CD4-positive, alpha-beta memory T cell (primary cell): ENCODE data around the gene INTS4. TPM values are rescaled to one million over a fixed set of nuclear protein-coding genes. Genes with fewer than 3 reads are reported as not detected.

Source experiments
- CTCF ChIA-PET: fragments of 350-600 bp; sonication (Branson Sonifier 250); formaldehyde crosslinking; loops from one replicate; lab custom pipeline; 2021; ENCODE audit warnings: inconsistent platforms; ENCODE audit not compliant: partially characterized antibody; lab: Charles Lee
- POLR2A ChIA-PET: fragments of 350-600 bp; sonication (Branson Sonifier 250); formaldehyde crosslinking; loops from one replicate; lab custom pipeline; 2021; ENCODE audit not compliant: partially characterized antibody; lab: Charles Lee
- DNase-seq, 5 donors: peaks; one replicate each; pipeline versions ENCODE4 v3.0.0 to v3.0.0-alpha.2; 2020 to 2022; ENCODE audit warnings: mixed read lengths in 1 of 5
- H3K27ac ChIP-seq: one replicate; pipeline ENCODE4 v1.7.0; 2013; ENCODE audit warnings: low read depth, low read length
- H3K27me3 ChIP-seq: 2 replicates; pipeline ENCODE4 v1.7.0; 2013; ENCODE audit warnings: mild to moderate bottlenecking, low read length, moderate library complexity; ENCODE audit not compliant: insufficient read depth
- H3K36me3 ChIP-seq: 2 replicates; pipeline ENCODE4 v1.7.0; 2013; ENCODE audit warnings: mild to moderate bottlenecking, low read length, moderate library complexity; ENCODE audit not compliant: insufficient read depth
- H3K4me1 ChIP-seq: 2 replicates; pipeline ENCODE4 v1.7.0; 2013; ENCODE audit warnings: mild to moderate bottlenecking, low read length, moderate library complexity; ENCODE audit not compliant: insufficient read depth
- H3K4me3 ChIP-seq, 2 donors: one replicate each; pipeline ENCODE4 v1.7.0; 2013; ENCODE audit warnings: low read length in 2 of 2, mild to moderate bottlenecking in 1 of 2
- H3K9me3 ChIP-seq, 2 donors: one replicate each; pipeline ENCODE4 v1.7.0; 2013; ENCODE audit warnings: low read length in 2 of 2, control low read depth in 1 of 2; ENCODE audit not compliant: control insufficient read depth in 1 of 2
- H3K27ac Mint-ChIP-seq, 7 donors: one replicate each; pipeline ENCODE4 v1.8.0; 2020 to 2021; ENCODE audit warnings: mixed read lengths in 7 of 7, mild to moderate bottlenecking in 6 of 7, inconsistent platforms in 3 of 7, moderate library complexity in 3 of 7
- H3K27me3 Mint-ChIP-seq, 2 donors: one replicate each; pipeline ENCODE4 v1.8.0; 2020 to 2021; ENCODE audit warnings: mixed read lengths in 2 of 2
- H3K36me3 Mint-ChIP-seq, 2 donors: one replicate each; pipeline ENCODE4 v1.8.0; 2020 to 2021; ENCODE audit warnings: mixed read lengths in 2 of 2, inconsistent platforms in 1 of 2, mild to moderate bottlenecking in 1 of 2
- H3K4me1 Mint-ChIP-seq, 4 donors: one replicate each; pipeline ENCODE4 v1.8.0; 2020 to 2021; ENCODE audit warnings: mixed read lengths in 4 of 4, mild to moderate bottlenecking in 1 of 4
- H3K4me3 Mint-ChIP-seq, 8 donors: one replicate each; pipeline ENCODE4 v1.8.0; 2020 to 2021; ENCODE audit warnings: mixed read lengths in 8 of 8, mild to moderate bottlenecking in 7 of 8, moderate library complexity in 6 of 8, inconsistent platforms in 3 of 8
- H3K9me3 Mint-ChIP-seq, 8 donors: one replicate each; pipeline ENCODE4 v1.8.0; 2020 to 2021; ENCODE audit warnings: mixed read lengths in 8 of 8, mild to moderate bottlenecking in 5 of 8, inconsistent platforms in 3 of 8, moderate library complexity in 1 of 8
- intact Hi-C: fragments of 100-400 bp; cut with micrococcal nuclease; formaldehyde crosslinking; loops from one replicate; pipeline ENCODE4 v1.15.1; 2023
- polyA plus RNA-seq, 2 donors: library from polyadenylated mRNA; unstranded; fragments of 300-500 nt; fragmentation: Illumina TruSeq; gene quantifications; one replicate each; pipeline ENCODE4 v1.2.3, GENCODE V29; 2021
- total RNA-seq, 2 experiments: library from RNA; stranded (reverse); gene quantifications; one replicate each; pipeline ENCODE4 v1.2.3, GENCODE V29; 2021

Gene INTS4
- total and polyA plus RNA-seq, 4 experiments from 2014 or later = 37.2 to 85.0 (median 63.1) TPM

GRCh38 chr11:77828926-77829325, 165.5 kb downstream of the INTS4 start:
- H3K9me3 Mint-ChIP-seq = no peaks in the 10 kb centered on the region
- intact Hi-C loops = no loop called here
- DNase-seq = no peak
- Histone ChIP-seq H3K9me3 (no peaks in the 10 kb centered on the region), H3K4me3 (no peak overlapping the region), H3K27me3 (no peaks in the 10 kb centered on the region), H3K4me1 (no peaks in the 10 kb centered on the region), H3K36me3 (no peaks in the 10 kb centered on the region), H3K27ac (no peak overlapping the region)
- ChIA-PET CTCF (interaction anchor here (1.1 kb wide), 1 partner anchor 217 kb away, joined by 3 read pairs; no protein-coding TSS in a partner anchor), POLR2A (interaction anchor here (0.8 kb wide), 1 partner anchor 10 kb away, joined by 4 read pairs; no protein-coding TSS in a partner anchor)
- H3K36me3 Mint-ChIP-seq = peaks cover 0 to 4% of the 10 kb centered on the region in 2 donors
- no peaks in the 10 kb centered on the region for H3K27me3 Mint-ChIP-seq
- H3K4me3 Mint-ChIP-seq = no peak overlapping the region
- no peak overlapping the region for H3K27ac Mint-ChIP-seq
- H3K4me1 Mint-ChIP-seq = peaks cover 0 to 5% (median 2%) of the 10 kb centered on the region in 4 donors

Other genes starting within 250 kb of the INTS4 start
- 100 to 1,000 TPM; 105 to 106 TPM for gene RSF1, start 173.9 kb downstream of the INTS4 start, total RNA-seq
- gene RSF1, start 173.9 kb downstream of the INTS4 start, polyA plus RNA-seq = 10 to 100 TPM; 13.0 to 51.5 TPM
- 1 to 10 TPM; 7.6 to 9.4 TPM for gene AAMDC, start 173.5 kb downstream of the INTS4 start, total RNA-seq
- gene AAMDC, start 173.5 kb downstream of the INTS4 start, polyA plus RNA-seq = 10 to 100 TPM; 27.6 to 36.7 TPM
- gene KCTD14, start 28.6 kb upstream of the INTS4 start, total RNA-seq = under 1 TPM in 1 of 2 experiments, not detected in 1; 0.20 TPM
- not detected for gene KCTD14, start 28.6 kb upstream of the INTS4 start, polyA plus RNA-seq
- gene THRSP, start 69.2 kb upstream of the INTS4 start, total RNA-seq = not detected
- gene THRSP, start 69.2 kb upstream of the INTS4 start, polyA plus RNA-seq = under 1 TPM in 1 of 2 donors, not detected in 1; 0.16 TPM
- 10 to 100 TPM; 80.5 to 86.5 TPM for gene NDUFC2, start 85.2 kb upstream of the INTS4 start, total RNA-seq
- 100 to 1,000 TPM; 158 to 188 TPM for gene NDUFC2, start 85.2 kb upstream of the INTS4 start, polyA plus RNA-seq
- 10 to 100 TPM; 27.6 to 31.2 TPM for gene ALG8, start 145.0 kb upstream of the INTS4 start, total RNA-seq
- gene ALG8, start 145.0 kb upstream of the INTS4 start, polyA plus RNA-seq = 10 to 100 TPM; 47.6 to 66.9 TPM
- gene KCTD21, start 194.0 kb upstream of the INTS4 start, total RNA-seq = 1 to 10 TPM; 8.0 to 8.6 TPM
- gene KCTD21, start 194.0 kb upstream of the INTS4 start, polyA plus RNA-seq = 1 to 10 TPM in 1 of 2 donors, under 1 TPM in 1; 0.88 to 2.6 TPM
- 10 to 100 TPM; 12.4 to 14.3 TPM for gene USP35, start 194.3 kb upstream of the INTS4 start, total RNA-seq
- 1 to 10 TPM in 1 of 2 donors, under 1 TPM in 1; 0.11 to 1.2 TPM for gene USP35, start 194.3 kb upstream of the INTS4 start, polyA plus RNA-seq